ENCODE results near the gene PLCZ1. TPM values are rescaled to one million over a fixed set of nuclear protein-coding genes. Genes with fewer than 3 reads are reported as not detected.

Gene PLCZ1
- polyA plus RNA-seq, 4 donors: 0.09 TPM; not detected in 3

Other genes starting within 250 kb of the PLCZ1 start
- gene CAPZA3, start 107 bp upstream of the PLCZ1 start, polyA plus RNA-seq: under 1 TPM in 1 of 4 donors, not detected in 3; 0.13 TPM

All from small intestine (tissue), 4 donors.